Measurements from ENCODE around the gene FYB1.

DNA sequence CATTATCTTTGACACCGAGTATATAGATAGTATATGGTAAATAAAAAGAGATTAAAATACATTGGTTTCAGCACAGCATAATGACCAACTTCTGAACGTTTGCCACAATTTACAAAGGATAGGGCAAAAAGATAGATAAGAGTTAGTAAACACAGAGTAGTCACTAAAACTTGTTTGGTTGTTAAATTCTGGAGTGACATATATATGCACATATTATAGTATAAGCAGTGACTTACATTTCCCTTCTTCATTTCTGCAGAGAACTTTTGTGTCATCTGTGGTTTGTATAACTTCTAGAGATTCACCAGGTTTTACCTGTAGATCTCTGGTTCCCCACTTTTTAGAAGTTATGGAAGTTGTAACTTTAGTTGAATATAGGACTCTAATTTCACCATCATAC is 100.7 kb downstream of the FYB1 start:
- TF ChIP-seq, protein P1, sequence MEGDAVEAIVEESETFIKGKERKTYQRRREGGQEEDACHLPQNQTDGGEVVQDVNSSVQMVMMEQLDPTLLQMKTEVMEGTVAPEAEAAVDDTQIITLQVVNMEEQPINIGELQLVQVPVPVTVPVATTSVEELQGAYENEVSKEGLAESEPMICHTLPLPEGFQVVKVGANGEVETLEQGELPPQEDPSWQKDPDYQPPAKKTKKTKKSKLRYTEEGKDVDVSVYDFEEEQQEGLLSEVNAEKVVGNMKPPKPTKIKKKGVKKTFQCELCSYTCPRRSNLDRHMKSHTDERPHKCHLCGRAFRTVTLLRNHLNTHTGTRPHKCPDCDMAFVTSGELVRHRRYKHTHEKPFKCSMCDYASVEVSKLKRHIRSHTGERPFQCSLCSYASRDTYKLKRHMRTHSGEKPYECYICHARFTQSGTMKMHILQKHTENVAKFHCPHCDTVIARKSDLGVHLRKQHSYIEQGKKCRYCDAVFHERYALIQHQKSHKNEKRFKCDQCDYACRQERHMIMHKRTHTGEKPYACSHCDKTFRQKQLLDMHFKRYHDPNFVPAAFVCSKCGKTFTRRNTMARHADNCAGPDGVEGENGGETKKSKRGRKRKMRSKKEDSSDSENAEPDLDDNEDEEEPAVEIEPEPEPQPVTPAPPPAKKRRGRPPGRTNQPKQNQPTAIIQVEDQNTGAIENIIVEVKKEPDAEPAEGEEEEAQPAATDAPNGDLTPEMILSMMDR (IDR thresholded peaks at IDR 0.05; ENCODE audit: insufficient read depth, low read depth, low read length), result no peak
- TF ChIP-seq EZH2 (IDR thresholded peaks at IDR 0.05; ENCODE audit: insufficient read depth, low read length), result no peak
